ENCODE results near the gene ARHGEF7. TPM values are rescaled to one million over a fixed set of nuclear protein-coding genes. Genes with fewer than 3 reads are reported as not detected.

The ARHGEF7 gene
- total RNA-seq, 1 donor from 2014 or later: 64.6 TPM

DNA sequence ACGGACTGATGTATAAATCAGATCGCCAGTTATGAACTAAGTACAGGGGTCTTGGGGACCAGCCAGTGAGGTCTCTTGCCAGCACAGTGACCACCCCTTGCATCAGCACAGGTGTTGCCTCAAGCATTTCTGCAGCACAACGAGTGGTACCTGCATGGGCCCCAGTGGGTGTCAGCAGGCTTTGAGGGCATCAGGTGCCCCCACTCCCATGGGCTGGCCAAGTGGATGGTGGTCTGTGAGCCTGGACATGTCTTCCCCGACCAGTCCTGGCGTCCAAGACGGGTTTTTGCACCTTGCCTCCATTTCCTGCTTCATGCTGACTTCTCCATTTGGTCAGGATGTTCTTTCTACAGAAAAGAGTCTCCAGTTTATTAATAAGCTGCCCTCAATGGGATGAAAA, 22.4 kb upstream of the ARHGEF7 start:
- H3K9me3 Mint-ChIP-seq: no peaks in the 10 kb centered on the region
- no peak for DNase-seq (ENCODE audit: low spot score)
- Histone ChIP-seq H3K4me1 (no peaks in the 10 kb centered on the region), H3K4me3 (no peak overlapping the region), H3K9me3 (ENCODE audit: low read depth) (no peaks in the 10 kb centered on the region), H4K20me1 (ENCODE audit: low read depth) (no peaks in the 10 kb centered on the region), H3K79me2 (ENCODE audit: low read depth) (no peaks in the 10 kb centered on the region), H2AFZ (replicated peaks) (no peak overlapping the region), H3F3A (ENCODE audit: low read depth) (no peaks in the 10 kb centered on the region), H3K36me3 (no peaks in the 10 kb centered on the region), H3K27me3 (no peaks in the 10 kb centered on the region), H3K9ac (no peak overlapping the region), H3K4me2 (no peak overlapping the region), H3K27ac (no peak overlapping the region)
- H3K4me3 Mint-ChIP-seq: no peak overlapping the region
- peaks cover 4% of the 10 kb centered on the region for H3K27me3 Mint-ChIP-seq (ENCODE audit: insufficient read depth, low read depth)
- no peak overlapping the region for H3K27ac Mint-ChIP-seq
- no peaks in the 10 kb centered on the region for H3K4me1 Mint-ChIP-seq
- TF ChIP-seq CTCF (IDR thresholded peaks at IDR 0.05) (no peak), EZH2phosphoT487 (IDR thresholded peaks at IDR 0.05) (no peak), EZH2 (IDR thresholded peaks at IDR 0.05) (no peak)
- no peaks in the 10 kb centered on the region for H3K36me3 Mint-ChIP-seq

DNA sequence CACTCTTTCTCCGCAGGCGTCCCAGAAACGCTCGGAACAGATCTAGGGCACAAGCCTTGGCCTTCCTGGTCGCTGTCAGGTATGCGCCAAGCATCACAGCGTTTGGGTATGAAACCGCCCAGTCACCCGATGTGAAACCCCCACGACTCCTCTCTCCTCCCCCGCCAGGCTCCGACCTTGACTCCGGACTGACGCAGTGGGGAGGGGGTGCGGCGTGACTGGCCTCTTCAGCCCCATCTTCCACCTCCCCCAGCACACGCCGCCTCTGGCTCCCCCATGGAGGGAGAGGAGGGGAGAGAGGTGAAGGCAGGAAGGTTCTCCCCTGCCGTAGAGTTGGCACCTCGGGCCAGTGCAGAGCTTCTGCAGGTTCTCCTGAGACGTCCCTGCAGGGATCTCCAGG, 22.0 kb upstream of the ARHGEF7 start:
- no peak overlapping the region for H3K4me3 ChIP-seq
- no peaks in the 10 kb centered on the region for H3K79me2 ChIP-seq (ENCODE audit: low read depth)
- H4K20me1 ChIP-seq (ENCODE audit: low read depth): no peaks in the 10 kb centered on the region
- H3K4me2 ChIP-seq: no peak overlapping the region
- H3K27me3 ChIP-seq: no peaks in the 10 kb centered on the region
- no peak overlapping the region for H3K9ac ChIP-seq
- no peak overlapping the region for H3K4me3 Mint-ChIP-seq
- H3K4me1 Mint-ChIP-seq: no peaks in the 10 kb centered on the region
- no peaks in the 10 kb centered on the region for H3K36me3 Mint-ChIP-seq
- H3K27ac ChIP-seq: no peak overlapping the region
- peaks cover 4% of the 10 kb centered on the region for H3K27me3 Mint-ChIP-seq (ENCODE audit: insufficient read depth, low read depth)
- H3F3A ChIP-seq (ENCODE audit: low read depth): no peaks in the 10 kb centered on the region
- H3K4me1 ChIP-seq: no peaks in the 10 kb centered on the region
- TF ChIP-seq EZH2phosphoT487 (IDR thresholded peaks at IDR 0.05): no peak
- no peak for TF ChIP-seq EZH2 (IDR thresholded peaks at IDR 0.05)
- TF ChIP-seq CTCF (IDR thresholded peaks at IDR 0.05): no peak
- no peaks in the 10 kb centered on the region for H3K9me3 ChIP-seq (ENCODE audit: low read depth)
- no peak for DNase-seq (ENCODE audit: low spot score)
- H3K9me3 Mint-ChIP-seq: no peaks in the 10 kb centered on the region
- no peak overlapping the region for H2AFZ ChIP-seq (replicated peaks)
- H3K36me3 ChIP-seq: no peaks in the 10 kb centered on the region
- H3K27ac Mint-ChIP-seq: no peak overlapping the region

DNA sequence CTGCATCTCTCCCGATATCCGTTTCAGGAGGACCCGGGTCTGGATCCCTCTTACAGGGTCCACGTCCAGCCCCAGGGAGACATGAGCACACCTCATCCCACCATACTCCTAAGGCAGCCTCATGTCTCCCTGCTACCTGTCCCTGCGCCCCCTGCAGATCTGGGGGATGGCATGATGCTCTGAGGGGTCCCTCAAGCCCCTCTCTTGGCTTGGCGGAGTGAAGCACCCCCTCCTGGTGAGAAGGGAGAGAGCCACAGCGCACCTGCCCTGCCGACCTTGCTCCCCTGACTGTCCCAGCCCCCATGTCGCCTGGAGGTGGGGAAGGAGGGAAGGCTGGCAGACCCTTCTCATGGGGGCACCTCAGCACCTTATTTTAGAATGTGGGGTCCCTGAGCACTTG, 21.5 kb upstream of the ARHGEF7 start:
- Mint-ChIP-seq H3K4me3 (no peak overlapping the region), H3K4me1 (no peaks in the 10 kb centered on the region), H3K36me3 (no peaks in the 10 kb centered on the region), H3K27ac (no peak overlapping the region), H3K9me3 (no peaks in the 10 kb centered on the region), H3K27me3 (ENCODE audit: insufficient read depth, low read depth) (peaks cover 6% of the 10 kb centered on the region)
- Histone ChIP-seq H4K20me1 (ENCODE audit: low read depth) (no peaks in the 10 kb centered on the region), H3K9me3 (ENCODE audit: low read depth) (no peaks in the 10 kb centered on the region), H3K27ac (no peak overlapping the region), H2AFZ (replicated peaks) (no peak overlapping the region), H3K4me2 (no peak overlapping the region), H3K27me3 (no peaks in the 10 kb centered on the region), H3K79me2 (ENCODE audit: low read depth) (no peaks in the 10 kb centered on the region), H3K36me3 (no peaks in the 10 kb centered on the region), H3K4me1 (no peaks in the 10 kb centered on the region), H3K9ac (no peak overlapping the region), H3F3A (ENCODE audit: low read depth) (no peaks in the 10 kb centered on the region), H3K4me3 (no peak overlapping the region)
- no peak for DNase-seq (ENCODE audit: low spot score)
- TF ChIP-seq EZH2 (IDR thresholded peaks at IDR 0.05) (no peak), CTCF (IDR thresholded peaks at IDR 0.05) (no peak), EZH2phosphoT487 (IDR thresholded peaks at IDR 0.05) (no peak)

Measured in neural progenitor cell (in vitro differentiated cells).